Metanephros (tissue), 2 donors: ENCODE results near the gene THSD1. TPM values are rescaled to one million over a fixed set of nuclear protein-coding genes. Genes with fewer than 3 reads are reported as not detected.

Experiments
- small RNA-seq: library from RNA; depleted of rRNA; stranded (forward); fragments of <200 nt; gene quantifications from one replicate; pipeline ENCODE3, GENCODE V24; 2014; ENCODE audit warnings: low replicate concordance
- total RNA-seq: library from RNA; depleted of rRNA; stranded (reverse); fragments of >200 nt; gene quantifications from one replicate; pipeline ENCODE4 v1.2.3, GENCODE V29; 2014

The THSD1 gene, protein sequence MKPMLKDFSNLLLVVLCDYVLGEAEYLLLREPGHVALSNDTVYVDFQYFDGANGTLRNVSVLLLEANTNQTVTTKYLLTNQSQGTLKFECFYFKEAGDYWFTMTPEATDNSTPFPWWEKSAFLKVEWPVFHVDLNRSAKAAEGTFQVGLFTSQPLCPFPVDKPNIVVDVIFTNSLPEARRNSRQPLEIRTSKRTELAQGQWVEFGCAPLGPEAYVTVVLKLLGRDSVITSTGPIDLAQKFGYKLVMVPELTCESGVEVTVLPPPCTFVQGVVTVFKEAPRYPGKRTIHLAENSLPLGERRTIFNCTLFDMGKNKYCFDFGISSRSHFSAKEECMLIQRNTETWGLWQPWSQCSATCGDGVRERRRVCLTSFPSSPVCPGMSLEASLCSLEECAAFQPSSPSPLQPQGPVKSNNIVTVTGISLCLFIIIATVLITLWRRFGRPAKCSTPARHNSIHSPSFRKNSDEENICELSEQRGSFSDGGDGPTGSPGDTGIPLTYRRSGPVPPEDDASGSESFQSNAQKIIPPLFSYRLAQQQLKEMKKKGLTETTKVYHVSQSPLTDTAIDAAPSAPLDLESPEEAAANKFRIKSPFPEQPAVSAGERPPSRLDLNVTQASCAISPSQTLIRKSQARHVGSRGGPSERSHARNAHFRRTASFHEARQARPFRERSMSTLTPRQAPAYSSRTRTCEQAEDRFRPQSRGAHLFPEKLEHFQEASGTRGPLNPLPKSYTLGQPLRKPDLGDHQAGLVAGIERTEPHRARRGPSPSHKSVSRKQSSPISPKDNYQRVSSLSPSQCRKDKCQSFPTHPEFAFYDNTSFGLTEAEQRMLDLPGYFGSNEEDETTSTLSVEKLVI
- total RNA-seq, result 10.6 TPM

DNA sequence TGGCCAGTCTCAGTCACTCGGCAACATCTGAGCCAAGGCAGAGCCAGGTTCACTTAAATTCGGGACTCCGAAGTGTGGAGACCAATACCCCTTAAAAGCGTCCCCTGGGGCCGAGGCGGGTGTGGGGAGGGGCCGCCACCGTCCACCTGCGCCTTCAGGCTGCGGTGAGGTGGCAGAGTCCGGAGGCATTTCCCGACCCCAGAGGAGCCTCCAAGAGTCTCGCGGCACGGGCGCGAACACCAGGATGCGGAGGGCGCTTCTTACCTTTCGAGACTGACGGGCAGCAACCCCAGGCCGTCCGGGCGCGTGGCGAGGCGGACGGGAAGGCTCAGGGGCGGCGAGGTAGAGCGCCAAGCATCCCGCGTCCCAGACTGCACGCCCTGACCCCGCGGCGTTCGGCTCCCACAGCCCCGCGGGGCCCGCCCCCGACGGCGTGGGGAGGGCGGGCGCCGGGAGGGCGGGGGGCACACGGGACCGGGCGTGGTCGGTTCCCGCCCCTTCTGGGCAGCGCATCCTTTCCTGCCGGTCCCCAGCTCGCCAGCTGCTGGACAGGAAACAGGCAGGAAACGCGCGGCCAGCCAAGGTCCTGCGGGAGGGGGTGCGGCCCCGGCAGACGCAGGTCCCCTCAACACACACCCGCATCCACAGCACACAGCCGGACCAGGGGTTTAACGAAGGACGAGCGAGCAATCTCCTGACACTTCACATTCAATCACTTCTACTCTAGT, at the start of gene THSD1:
TSS of gene THSD1 (minus strand) at position 406 of the 728 bp plus-strand sequence. CDS start 3,572 bp downstream, outside the sequence.

DNA sequence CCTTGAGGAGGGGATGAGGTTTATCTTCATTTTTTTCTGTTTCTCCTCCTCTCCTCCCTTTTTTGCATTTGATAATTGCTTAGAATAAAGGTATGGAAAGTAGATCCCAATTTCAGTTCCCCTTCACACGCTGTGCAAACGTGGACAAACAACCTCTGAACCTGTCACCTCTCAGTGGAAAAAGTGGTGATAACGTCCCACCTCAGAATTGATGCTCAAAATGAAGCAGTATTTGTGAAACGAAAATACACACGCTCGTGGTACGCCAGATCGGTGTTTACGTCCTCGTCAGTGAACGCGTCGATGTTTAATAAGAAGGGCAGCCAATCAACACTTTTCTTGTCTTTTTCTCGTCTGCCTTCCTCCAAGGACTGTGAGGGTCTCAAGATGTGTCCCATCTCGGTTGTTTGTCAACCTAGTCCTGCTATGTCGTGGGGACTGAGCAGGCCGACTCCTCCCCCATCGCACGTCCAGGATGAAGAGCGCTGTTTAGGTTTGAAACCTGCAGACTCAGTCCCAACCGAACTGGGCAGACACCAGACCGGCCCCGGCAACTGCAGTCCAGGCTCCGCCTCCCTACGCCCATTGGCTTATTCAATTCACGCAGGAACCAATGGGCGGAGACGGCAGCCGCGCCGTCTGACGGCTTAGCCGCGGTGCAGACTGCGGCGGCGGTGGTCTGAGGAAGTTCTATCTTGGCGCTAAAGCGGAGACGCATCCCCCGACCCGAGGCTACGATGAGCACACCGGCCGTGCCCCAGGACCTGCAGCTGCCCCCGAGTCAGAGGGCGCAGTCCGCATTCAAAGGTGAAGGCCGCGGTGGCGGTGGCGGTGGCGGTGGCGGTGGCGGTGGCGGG, 49.1 kb upstream of the THSD1 start, which contains the start of gene CKAP2:
TSS of gene CKAP2 (plus strand) at position 659 of the 857 bp plus-strand sequence. CDS start at position 738, 79 bp downstream.

DNA sequence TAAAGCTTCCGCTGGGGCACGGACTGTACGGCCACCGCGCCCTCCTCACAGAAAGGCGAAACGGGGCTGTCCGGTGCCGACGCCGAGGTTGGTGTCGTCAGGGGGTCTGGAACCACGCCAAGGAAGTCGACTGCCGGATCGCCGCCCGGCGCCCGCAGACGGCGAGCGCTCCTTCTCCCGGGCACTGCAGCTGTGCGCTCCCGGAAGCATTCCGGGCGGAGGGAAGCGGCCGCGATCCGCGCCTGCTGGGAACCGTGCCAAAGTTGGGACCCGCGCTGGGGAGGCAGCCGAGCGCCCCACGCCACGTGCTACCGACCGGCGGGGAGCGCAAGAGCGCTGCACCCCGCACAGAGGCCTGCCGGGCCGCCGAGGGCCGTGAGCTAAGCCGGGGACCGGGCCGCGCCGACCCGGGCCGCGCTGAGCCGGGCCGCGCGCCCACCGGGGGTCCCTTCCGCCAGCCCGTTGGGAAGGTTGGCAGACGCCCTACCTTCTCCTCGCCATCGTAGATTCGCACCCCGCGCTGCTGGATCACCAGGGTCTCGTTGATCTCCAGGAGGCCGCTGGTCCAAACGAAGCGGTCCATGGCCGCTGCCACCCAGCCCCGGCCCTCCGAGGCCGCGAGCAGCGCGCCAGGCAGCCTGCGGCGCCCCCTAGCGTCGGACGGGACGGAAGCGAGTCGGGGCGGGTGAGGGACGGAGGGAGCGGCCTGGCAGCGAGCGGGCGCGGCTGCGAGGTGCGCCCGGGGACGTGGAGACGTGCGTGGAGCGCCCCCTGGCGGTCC, 44.2 kb upstream of the THSD1 start, which contains the start of gene VPS36:
TSS of gene VPS36 (minus strand) at position 623 of the 781 bp plus-strand sequence. CDS start at position 583, 40 bp downstream.

Small RNA genes within 50 kb of the gene (small RNA-seq; reads per million reads assigned to genes)
- gene RNY4P24, result not detected

Other genes starting within 250 kb of the THSD1 start
- 14.3 TPM for gene NEK3, start 246.6 kb downstream of the THSD1 start, total RNA-seq
- 55.5 TPM for gene VPS36, start 44.5 kb upstream of the THSD1 start, total RNA-seq
- 23.9 TPM for gene CKAP2, start 49.3 kb upstream of the THSD1 start, total RNA-seq
- 3.7 TPM for gene HNRNPA1L2, start 236.3 kb upstream of the THSD1 start, total RNA-seq
- gene SUGT1, start 246.7 kb upstream of the THSD1 start, total RNA-seq, result 46.6 TPM